ENCODE measurements around the gene RTL10.

DNA sequence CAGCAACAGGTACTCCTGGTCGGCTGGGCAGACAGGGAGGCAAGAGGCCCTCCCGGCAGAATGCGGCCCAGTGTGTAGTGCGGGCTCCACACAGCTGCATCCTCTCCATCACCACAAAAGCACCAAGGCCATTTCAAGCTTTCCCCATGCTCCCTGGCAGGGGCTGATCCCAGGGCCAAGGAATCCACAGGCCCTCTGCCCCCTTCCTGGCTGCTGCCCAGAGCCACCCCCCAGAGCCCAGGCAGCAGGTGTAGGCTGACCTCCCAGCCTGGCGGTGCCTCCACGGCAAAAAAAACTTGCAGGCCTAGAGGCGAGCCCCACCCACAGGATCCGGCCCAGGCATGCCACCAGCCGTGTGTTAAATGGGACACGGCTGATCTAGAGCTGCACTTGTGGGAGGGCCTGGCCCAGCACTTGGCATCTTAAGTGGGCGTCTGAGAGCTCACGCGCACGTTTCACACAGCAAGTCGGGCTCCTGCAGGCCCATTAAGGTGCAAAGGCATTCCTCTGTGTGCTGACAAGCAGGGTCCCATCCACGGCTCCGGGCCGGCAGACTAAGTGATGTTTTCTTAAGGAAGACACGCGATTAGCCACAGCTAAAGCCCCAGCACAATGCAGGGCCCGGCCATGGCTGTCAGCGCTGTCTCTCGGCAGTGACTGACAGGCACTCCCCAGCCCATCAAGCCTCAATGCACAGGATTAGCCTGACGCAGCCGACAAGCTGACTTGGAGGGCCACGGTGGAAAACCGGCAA, 19.8 kb upstream of the RTL10 start:
- TF ChIP-seq, protein P1, sequence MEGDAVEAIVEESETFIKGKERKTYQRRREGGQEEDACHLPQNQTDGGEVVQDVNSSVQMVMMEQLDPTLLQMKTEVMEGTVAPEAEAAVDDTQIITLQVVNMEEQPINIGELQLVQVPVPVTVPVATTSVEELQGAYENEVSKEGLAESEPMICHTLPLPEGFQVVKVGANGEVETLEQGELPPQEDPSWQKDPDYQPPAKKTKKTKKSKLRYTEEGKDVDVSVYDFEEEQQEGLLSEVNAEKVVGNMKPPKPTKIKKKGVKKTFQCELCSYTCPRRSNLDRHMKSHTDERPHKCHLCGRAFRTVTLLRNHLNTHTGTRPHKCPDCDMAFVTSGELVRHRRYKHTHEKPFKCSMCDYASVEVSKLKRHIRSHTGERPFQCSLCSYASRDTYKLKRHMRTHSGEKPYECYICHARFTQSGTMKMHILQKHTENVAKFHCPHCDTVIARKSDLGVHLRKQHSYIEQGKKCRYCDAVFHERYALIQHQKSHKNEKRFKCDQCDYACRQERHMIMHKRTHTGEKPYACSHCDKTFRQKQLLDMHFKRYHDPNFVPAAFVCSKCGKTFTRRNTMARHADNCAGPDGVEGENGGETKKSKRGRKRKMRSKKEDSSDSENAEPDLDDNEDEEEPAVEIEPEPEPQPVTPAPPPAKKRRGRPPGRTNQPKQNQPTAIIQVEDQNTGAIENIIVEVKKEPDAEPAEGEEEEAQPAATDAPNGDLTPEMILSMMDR (IDR thresholded peaks at IDR 0.05; ENCODE audit: poor library complexity, severe bottlenecking): no peak
- TF ChIP-seq EZH2 (IDR thresholded peaks at IDR 0.05; ENCODE audit: borderline replicate concordance, insufficient read depth, low read length, poor library complexity, severe bottlenecking): no peak
- TF ChIP-seq, protein P2, sequence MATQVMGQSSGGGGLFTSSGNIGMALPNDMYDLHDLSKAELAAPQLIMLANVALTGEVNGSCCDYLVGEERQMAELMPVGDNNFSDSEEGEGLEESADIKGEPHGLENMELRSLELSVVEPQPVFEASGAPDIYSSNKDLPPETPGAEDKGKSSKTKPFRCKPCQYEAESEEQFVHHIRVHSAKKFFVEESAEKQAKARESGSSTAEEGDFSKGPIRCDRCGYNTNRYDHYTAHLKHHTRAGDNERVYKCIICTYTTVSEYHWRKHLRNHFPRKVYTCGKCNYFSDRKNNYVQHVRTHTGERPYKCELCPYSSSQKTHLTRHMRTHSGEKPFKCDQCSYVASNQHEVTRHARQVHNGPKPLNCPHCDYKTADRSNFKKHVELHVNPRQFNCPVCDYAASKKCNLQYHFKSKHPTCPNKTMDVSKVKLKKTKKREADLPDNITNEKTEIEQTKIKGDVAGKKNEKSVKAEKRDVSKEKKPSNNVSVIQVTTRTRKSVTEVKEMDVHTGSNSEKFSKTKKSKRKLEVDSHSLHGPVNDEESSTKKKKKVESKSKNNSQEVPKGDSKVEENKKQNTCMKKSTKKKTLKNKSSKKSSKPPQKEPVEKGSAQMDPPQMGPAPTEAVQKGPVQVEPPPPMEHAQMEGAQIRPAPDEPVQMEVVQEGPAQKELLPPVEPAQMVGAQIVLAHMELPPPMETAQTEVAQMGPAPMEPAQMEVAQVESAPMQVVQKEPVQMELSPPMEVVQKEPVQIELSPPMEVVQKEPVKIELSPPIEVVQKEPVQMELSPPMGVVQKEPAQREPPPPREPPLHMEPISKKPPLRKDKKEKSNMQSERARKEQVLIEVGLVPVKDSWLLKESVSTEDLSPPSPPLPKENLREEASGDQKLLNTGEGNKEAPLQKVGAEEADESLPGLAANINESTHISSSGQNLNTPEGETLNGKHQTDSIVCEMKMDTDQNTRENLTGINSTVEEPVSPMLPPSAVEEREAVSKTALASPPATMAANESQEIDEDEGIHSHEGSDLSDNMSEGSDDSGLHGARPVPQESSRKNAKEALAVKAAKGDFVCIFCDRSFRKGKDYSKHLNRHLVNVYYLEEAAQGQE (IDR thresholded peaks at IDR 0.05; ENCODE audit: borderline replicate concordance): peak; percentile 52
